HG02642 (cell line): Measurements from ENCODE around the gene SLC22A16.
"Not testable (repeated sequence)": the region's sequence is repeated elsewhere in the genome, so short reads cannot be mapped to it uniquely, and the experiment has no call there.

Experiments used
- ATAC-seq: cut with Tn5 transposase; IDR thresholded peaks from one replicate; pipeline ENCODE4 v1.9.1; 2021; ENCODE audit warnings: mild to moderate bottlenecking; ENCODE audit not compliant: unreplicated experiment, poor library complexity

The SLC22A16 gene

DNA sequence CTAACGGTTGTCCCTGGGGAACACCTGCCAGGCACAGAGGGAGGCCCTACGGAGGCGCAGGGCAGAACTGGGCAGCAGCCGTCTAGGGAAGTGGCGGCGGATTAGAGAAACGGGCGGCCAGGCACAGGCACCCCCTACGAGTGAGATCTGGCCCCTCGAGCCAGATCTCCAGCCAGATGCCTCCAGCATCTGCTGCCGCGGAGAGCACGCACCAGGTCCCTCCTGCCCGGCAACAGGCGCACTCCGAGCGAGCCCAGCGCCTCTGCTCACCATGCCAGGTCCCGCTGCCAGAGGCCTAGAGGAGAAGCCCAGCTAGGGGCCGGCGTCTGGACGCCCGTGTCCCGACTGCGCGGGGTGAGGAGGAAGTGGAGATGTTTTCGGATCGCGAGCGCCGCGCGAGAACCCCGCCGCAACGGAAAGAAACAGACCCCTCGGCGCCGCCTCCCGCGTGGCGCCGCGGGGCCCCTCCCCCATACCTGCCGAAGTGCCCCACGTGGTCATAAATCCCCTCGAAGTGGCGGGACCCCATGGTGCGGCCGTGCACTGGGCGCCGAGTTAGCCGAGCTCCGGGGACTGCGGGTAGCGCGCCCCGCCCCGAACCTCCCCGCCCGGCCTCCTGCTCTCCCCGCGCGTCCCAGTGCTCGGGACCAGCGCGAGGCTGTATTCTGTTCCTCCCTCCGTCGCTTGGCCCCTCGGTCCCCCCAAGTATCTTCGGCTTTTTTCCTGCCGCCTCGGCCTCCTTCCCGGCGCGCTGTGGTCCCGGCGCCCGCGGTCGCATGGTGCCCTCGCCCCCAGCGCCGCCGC lies at the start of gene SLC22A16:
Gene SLC22A16, minus strand, starts transcription at position 568 of the 804 bp plus-strand sequence. Its CDS starts 39 bp downstream, at position 529.
- no peak for ATAC-seq

DNA sequence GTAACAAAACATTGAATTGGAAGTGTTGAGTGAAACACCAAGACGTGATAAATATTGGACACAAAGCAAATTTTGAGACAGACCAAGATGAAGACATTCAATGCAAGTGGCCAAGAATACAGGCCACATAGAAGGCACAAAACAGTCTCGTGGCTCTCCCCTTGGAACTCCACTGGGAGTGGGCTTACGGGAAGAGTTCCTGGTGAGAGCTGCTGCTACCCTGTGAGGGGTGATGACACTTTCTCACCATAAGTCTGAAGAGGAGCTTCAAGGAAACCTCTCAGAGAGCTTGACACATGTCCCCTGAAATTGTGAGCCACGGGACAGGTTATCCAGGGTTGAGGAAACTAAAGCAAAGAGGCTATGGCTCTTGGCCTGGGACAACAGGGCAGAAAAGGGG lies 48.6 kb upstream of the SLC22A16 start:
- ATAC-seq = no peak

- ATAC-seq = no peak
Measured at GRCh38 chr6:110524305-110524704, 47.9 kb upstream of the SLC22A16 start.

GRCh38 chr6:110523451-110524021 lies 47.1 kb upstream of the SLC22A16 start:
- ATAC-seq = no peak

GRCh38 chr6:110522427-110522826 lies 46.0 kb upstream of the SLC22A16 start:
- ATAC-seq = no peak

DNA sequence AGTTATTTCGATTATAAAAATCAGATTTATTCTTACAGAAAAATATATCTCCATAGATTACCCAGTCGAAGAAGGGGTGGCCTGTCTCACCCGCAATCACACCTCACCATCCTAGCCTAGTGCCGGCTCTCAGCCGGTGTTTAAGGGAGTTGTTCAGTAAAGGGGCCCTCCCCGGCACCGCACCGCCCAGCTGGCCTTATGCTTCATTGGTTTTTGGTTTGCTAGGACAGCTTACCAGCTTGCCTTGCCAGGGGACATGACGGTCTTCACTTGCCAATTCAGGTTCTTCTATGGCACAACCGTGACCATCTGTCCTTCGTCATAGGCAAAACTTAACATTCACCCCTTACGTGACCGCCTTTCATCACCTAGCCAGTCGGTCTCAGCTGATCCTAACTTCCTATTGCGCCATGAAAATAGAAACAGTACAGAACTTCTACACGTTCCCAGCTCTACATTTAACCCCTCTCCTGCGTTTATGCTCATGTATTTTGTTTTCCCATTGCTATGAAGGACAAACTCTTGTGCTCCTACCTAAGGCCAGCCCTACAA lies 44.7 kb upstream of the SLC22A16 start:
- no peak for ATAC-seq

DNA sequence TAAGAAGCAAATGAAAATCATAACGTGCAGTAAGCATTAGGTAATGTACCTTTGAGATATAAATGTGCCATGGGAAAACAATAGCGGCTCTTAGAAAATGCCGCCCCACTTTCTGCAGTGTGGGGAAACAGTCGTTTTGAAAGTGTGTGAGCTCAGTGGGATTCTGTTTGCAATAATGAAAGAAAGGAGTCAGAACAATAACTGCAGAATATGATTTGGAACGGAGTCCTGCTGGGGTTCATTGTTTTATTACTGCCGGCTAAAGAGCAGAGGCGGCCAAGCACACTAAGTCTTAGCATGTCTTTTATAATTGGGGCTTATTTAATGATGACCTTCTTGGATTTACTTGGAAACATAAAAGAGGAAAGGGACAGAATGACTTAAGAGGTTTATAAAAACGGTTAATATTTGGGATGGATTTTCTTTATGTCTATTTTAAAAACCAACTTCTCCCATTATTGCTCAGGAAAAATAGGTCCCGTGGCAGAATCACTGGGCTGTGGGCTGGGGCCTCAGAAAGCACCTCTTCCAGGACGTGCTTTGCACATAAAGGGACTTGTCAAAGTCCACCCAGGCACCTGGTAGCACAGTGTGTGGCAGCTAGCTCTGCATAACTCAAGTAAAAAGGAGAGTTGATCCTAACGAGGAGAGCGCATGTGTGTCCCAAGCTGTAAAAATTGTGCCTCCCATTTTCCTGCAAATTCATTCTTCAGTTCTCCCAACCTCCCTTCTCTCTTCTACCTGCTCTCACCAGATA lies 44.0 kb upstream of the SLC22A16 start:
- no peak for ATAC-seq

- ATAC-seq = no peak
Measured at GRCh38 chr6:110517601-110518281, 41.3 kb upstream of the SLC22A16 start.

DNA sequence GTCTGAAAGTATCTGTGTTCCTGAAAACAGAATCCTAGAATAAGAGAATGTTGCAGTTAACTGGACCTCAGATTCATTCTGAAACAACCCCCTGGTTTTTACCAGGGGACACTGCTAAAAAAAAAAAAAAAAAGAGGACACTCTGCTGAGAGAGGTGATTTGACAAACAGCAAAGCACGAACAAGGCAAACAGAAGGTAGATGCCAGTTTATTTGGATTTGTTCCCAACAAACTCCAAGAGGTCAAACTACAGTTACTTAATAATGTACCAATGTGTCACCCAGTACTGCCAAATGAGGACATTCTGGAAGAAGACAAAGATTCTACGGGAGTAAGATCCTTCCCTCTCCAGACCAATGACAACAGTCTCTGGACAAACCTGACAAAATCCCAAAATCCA lies 40.6 kb upstream of the SLC22A16 start:
- ATAC-seq = no peak

DNA sequence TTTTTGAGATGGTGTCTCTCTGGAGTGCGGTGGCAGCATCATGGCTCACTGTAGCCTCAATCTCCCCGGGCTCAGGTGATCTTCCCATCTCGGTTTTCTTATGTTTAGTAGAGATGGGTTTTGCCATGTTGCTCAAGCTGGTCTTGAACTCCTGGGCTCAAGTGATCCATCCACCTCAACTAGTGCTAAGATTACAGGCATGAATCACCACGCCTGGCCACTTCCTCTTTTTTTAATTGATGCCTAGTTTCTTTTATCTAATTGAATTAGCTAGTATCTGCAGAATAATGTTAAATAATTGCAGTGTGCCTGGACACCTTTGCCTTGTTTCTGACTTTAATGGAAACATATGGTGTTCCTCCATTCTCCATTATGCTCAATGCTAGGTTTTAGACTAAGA lies 38.4 kb upstream of the SLC22A16 start:
- ATAC-seq = no peak

GRCh38 chr6:110512991-110513390 lies 36.6 kb upstream of the SLC22A16 start:
- no peak for ATAC-seq

DNA sequence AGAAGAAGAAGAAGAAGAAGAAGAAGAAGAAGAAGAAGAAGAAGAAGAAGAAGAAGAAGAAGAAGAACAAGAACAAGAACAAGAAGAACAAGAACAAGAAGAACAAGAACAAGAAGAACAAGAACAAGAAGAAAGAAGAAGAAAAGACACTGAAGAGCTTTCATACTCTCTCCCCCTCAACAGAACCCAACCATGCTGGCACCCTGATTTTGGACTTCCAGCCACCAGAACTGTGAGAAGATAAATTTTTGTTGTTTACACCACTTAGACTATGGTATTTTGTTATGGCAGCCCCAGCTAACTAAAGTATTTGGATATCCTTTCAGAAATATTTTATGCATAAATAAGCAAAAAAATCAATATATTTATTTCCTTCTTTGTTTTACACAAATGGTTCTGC lies 36.1 kb upstream of the SLC22A16 start:
- ATAC-seq = not testable (repeated sequence)

- no peak for ATAC-seq
Measured at GRCh38 chr6:110511401-110511800, 35.0 kb upstream of the SLC22A16 start.

- no peak for ATAC-seq
Measured at GRCh38 chr6:110509617-110510241, 33.3 kb upstream of the SLC22A16 start.

GRCh38 chr6:110504891-110505290 lies 28.5 kb upstream of the SLC22A16 start:
- ATAC-seq = not testable (repeated sequence)

GRCh38 chr6:110495949-110496348 lies 19.5 kb upstream of the SLC22A16 start:
- no peak for ATAC-seq

- no peak for ATAC-seq
Measured at GRCh38 chr6:110493253-110493800, 16.9 kb upstream of the SLC22A16 start.

DNA sequence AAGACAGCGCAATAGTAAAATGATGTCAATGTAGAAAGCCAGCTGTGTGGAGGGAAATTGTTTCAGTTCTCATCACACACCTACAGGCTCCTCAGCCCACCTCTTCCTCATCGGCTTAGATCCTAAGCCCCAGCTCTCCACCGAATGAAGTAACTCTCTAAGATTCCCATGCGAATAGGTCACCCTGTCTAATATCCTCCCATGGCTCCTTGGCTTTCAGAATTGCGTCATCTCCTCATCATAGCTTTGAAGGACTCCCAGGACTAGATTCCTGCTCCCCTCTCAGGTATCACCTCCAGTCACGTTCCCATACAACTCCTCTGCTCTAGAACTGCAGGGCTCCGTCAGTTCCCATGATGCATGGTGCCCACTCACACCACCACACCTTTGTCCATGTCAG lies 16.2 kb upstream of the SLC22A16 start:
- ATAC-seq = no peak

- ATAC-seq = no peak
Measured at GRCh38 chr6:110491644-110492317, 15.4 kb upstream of the SLC22A16 start.
